K562 (cell line): Measurements from ENCODE around the gene IGF1R. TPM values are rescaled to one million over a fixed set of nuclear protein-coding genes. Genes with fewer than 3 reads are reported as not detected.

Experiments used
- ATAC-seq: fragments of 200-7000 bp; cut with Tn5 transposase; 3 replicates; pipeline ENCODE4 v1.9.1; 2020; ENCODE audit warnings: moderate library complexity
- BruUV-seq: library from RNA; stranded (reverse); fragments of 400-500 nt; replicated peaks from 2 replicates; lab custom pipeline; 2021; lab: Mats Ljungman, UMichigan
- CTCF ChIA-PET: fragments of 300-600 bp; formaldehyde crosslinking; extraction: SDS; loops from one replicate; lab custom pipeline; 2021; ENCODE audit warnings: low intra/inter-chr PET ratio; lab: Yijun Ruan, JAX
- POLR2A ChIA-PET: fragments of 300-600, 350-650 bp; sonication (Branson Sonifier 250); formaldehyde crosslinking; extraction: SDS; loops from one replicate; lab custom pipeline; 2021; ENCODE audit warnings: antibody characterized with exemption, inconsistent platforms; lab: Yijun Ruan, JAX
- DNase-seq, 4 experiments: peaks; one replicate each; pipeline versions ENCODE4 v3.0.0 to v3.0.0-alpha.2; 2011 to 2018; ENCODE audit warnings: low spot score in 3 of 4, mixed read lengths in 3 of 4; ENCODE audit errors: extremely low read depth in 1 of 4
- FAIRE-seq: peaks from 2 replicates; lab custom pipeline; 2011; peaks lifted over from hg19 to GRCh38; lab: Jason Lieb, UNC
- H2AFZ ChIP-seq: 2 replicates; pipeline ENCODE4 v1.6.0; 2011; ENCODE audit warnings: low read depth, low read length, control low read depth, inconsistent platforms
- H3K27ac ChIP-seq: fragments of 200-600 bp; 3 replicates; pipeline ENCODE4 v1.8.0; 2011; ENCODE audit warnings: low read depth, mild to moderate bottlenecking, control low read depth, inconsistent platforms, low read length, moderate library complexity, mixed read lengths; ENCODE audit errors: extremely low read depth
- H3K27me3 ChIP-seq, 2 experiments: fragments of 300-600 bp in 1 of 2; 2 replicates in 1 of 2; 3 replicates in 1 of 2; pipeline versions ENCODE4 v1.6.0 to v1.8.0; 2011; ENCODE audit warnings: inconsistent platforms in 2 of 2, low read length in 2 of 2, mild to moderate bottlenecking in 1 of 2, mixed read lengths in 1 of 2, moderate library complexity in 1 of 2; ENCODE audit not compliant: control insufficient read depth in 2 of 2, insufficient read depth in 2 of 2
- H3K36me3 ChIP-seq: fragments of 300-600 bp; 3 replicates; pipeline ENCODE4 v1.8.0; 2011; ENCODE audit warnings: mild to moderate bottlenecking, low read length, inconsistent platforms; ENCODE audit not compliant: control insufficient read depth, insufficient read depth
- H3K4me1 ChIP-seq, 2 experiments: fragments of 200-600 bp in 1 of 2; replicated peaks in 1 of 2; 2 replicates in 1 of 2; 3 replicates in 1 of 2; pipeline versions ENCODE4 v1.5.1 to v1.8.0; 2011; ENCODE audit warnings: inconsistent platforms in 2 of 2, low read length in 2 of 2, mild to moderate bottlenecking in 1 of 2, mixed read lengths in 1 of 2, moderate library complexity in 1 of 2; ENCODE audit not compliant: control insufficient read depth in 2 of 2, insufficient read depth in 2 of 2
- H3K4me2 ChIP-seq: 2 replicates; pipeline ENCODE4 v1.6.1; 2011; ENCODE audit warnings: low read length, control low read depth, inconsistent platforms, mixed read lengths; ENCODE audit not compliant: insufficient read depth
- H3K4me3 ChIP-seq: fragments of 200-600 bp; sonication (generic), shearing (Covaris generic); 2 replicates; pipeline ENCODE4 v1.5.1; 2016; ENCODE audit warnings: control low read depth, inconsistent platforms
- H3K79me2 ChIP-seq: fragments of 200-600 bp; 3 replicates; pipeline ENCODE4 v1.8.0; 2011; ENCODE audit warnings: low read length, inconsistent platforms; ENCODE audit not compliant: control insufficient read depth, insufficient read depth
- H3K9ac ChIP-seq, 2 experiments: 2 replicates each; pipeline versions ENCODE4 v1.6.0 to v1.6.1; 2011; ENCODE audit warnings: low read depth in 2 of 2, low read length in 2 of 2, control low read depth in 1 of 2, inconsistent platforms in 1 of 2, mild to moderate bottlenecking in 1 of 2, mixed read lengths in 1 of 2; ENCODE audit not compliant: insufficient read depth in 1 of 2
- H3K9me1 ChIP-seq: one replicate; pipeline ENCODE4 v1.6.0; 2011; ENCODE audit warnings: inconsistent platforms, mild to moderate bottlenecking, low read length, moderate library complexity; ENCODE audit not compliant: control insufficient read depth, insufficient read depth
- H3K9me3 ChIP-seq: replicated peaks from 2 replicates; pipeline ENCODE4 v1.5.1; 2011; ENCODE audit warnings: low read depth, low read length, inconsistent platforms; ENCODE audit not compliant: control insufficient read depth, insufficient read depth
- H4K20me1 ChIP-seq: replicated peaks from 2 replicates; pipeline ENCODE4 v1.6.1; 2011; ENCODE audit warnings: low read length, inconsistent platforms, mixed read lengths; ENCODE audit not compliant: control insufficient read depth, insufficient read depth
- EGR1 ChIP-seq: fragments of 450-650 bp; conservative IDR thresholded peaks from 2 replicates; pipeline ENCODE4 v1.6.1; 2017; ENCODE audit warnings: mild to moderate bottlenecking
- ERF ChIP-seq: fragments of 450-650 bp; formaldehyde crosslinking; IDR thresholded peaks from 2 replicates; pipeline ENCODE4 v1.4.0; 2020; ENCODE audit warnings: mild to moderate bottlenecking, mixed read lengths
- TCF3 ChIP-seq: sonication (generic); formaldehyde crosslinking; IDR thresholded peaks from 2 replicates; pipeline ENCODE4 v1.4.0; 2020; ENCODE audit warnings: mild to moderate bottlenecking, missing genetic modification reagents
- ZNF274 ChIP-seq: IDR thresholded peaks from 2 replicates; pipeline ENCODE4 v1.6.1; 2011; ENCODE audit warnings: low read depth, mild to moderate bottlenecking, low read length, moderate library complexity, borderline replicate concordance
- WGBS: fragments of 100-300 bp; shearing (Covaris generic); methylation state at CpG from one replicate; pipeline ENCODE4 v1.1.6; 2016; ENCODE audit warnings: low coverage, mixed read lengths; ENCODE audit not compliant: insufficient coverage; ENCODE audit errors: missing lambda C conversion rate; 5-methylcytosine and 5-hydroxymethylcytosine counted together
- in situ Hi-C: fragments of 300-500 bp; cut with MboI; formaldehyde crosslinking; loops from 4 replicates; pipeline ENCODE4 v1.15.0; 2018; ENCODE audit warnings: inconsistent platforms, mixed read lengths
- intact Hi-C: fragments of 100-400 bp; cut with micrococcal nuclease; formaldehyde crosslinking; loops from 2 replicates; pipeline ENCODE4 v1.14.2; 2022
- polyA plus RNA-seq, 8 experiments: library from polyadenylated mRNA; depleted of rRNA in 4 of 8; stranded (reverse) in 5 of 8; unstranded in 3 of 8; fragments of >200 nt; fragmentation: Nextera tagmentation in 2 of 8; fragmentation: Illumina TruSeq in 1 of 8; extraction: Ambion mirVana in 2 of 8; extraction: Trizol in 1 of 8; gene quantifications; 2 replicates each; pipeline versions ENCODE4 v1.2.1 to v1.2.3, GENCODE V29; 2011 to 2014; ENCODE audit warnings: inconsistent platforms in 1 of 8, missing spikeins in 1 of 8
- total RNA-seq, 7 experiments: library from RNA; depleted of rRNA in 6 of 7; stranded (reverse); fragments of >200 nt in 6 of 7; fragmentation: Illumina TruSeq in 2 of 7; extraction: Trizol in 2 of 7; gene quantifications; 2 replicates each; pipeline versions ENCODE4 v1.2.1 to v1.2.3, GENCODE V29; 2011 to 2021; ENCODE audit warnings: low replicate concordance in 1 of 7

Gene IGF1R
- total and polyA plus RNA-seq, 9 of the 15 experiments (the other 6 are each of a cell fraction or from before 2014, with no cell fraction given) = 0.35 to 8.0 (median 1.6) TPM

- no TSS peak for BruUV-seq
- DNase-seq (no peak), ATAC-seq (no peak), FAIRE-seq (no peak)
- ChIA-PET POLR2A (no interaction called here), CTCF (no interaction called here)
- Histone ChIP-seq H3K27ac (no peak overlapping the region), H3K9me3 (no peaks in the 10 kb centered on the region), H2AFZ (no peak overlapping the region), H3K36me3 (no peaks in the 10 kb centered on the region), H3K9me1 (no peaks in the 10 kb centered on the region), H3K79me2 (no peaks in the 10 kb centered on the region), H3K27me3 (no peaks in the 10 kb centered on the region)
- intact Hi-C loops (no loop called here), in situ Hi-C loops (no loop called here)
- 2% methylated on average over 4 of the region's 4 CpGs for WGBS
- no peak for TF ChIP-seq TCF3 (CRISPR knock-in tag)
- peak; percentile 92 for TF ChIP-seq ZNF274
- TF ChIP-seq, all 486 proteins: peak for 1
- Histone ChIP-seq H3K4me3 (no peak overlapping the region), H4K20me1 (no peaks in the 10 kb centered on the region), H3K9ac (no peak overlapping the region), H3K4me2 (no peak overlapping the region), H3K4me1 (no peaks in the 10 kb centered on the region)
Observed at GRCh38 chr15:98830034-98830634, 181.8 kb downstream of the IGF1R start.

DNA sequence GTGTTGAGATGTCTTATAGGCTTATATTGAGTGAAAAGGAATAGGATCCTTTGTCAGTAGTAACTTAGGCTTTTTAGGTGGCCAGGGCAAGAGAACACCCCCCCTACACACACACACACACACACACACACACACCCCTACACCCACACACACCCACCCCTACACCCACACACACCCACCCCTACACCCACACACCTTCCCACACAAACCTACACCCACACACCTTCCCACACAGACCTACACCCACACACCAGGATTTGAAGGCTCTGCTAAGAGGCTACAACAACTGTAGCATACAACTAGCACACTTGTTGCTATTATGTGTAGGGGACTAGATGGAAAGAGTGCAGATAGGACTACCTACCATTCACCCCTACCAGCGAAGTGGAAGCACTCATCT is 186.6 kb downstream of the IGF1R start:
- in situ Hi-C loops = no loop called here
- Histone ChIP-seq H3K9ac (no peak overlapping the region), H3K4me2 (no peak overlapping the region), H3K9me3 (no peaks in the 10 kb centered on the region), H4K20me1 (no peaks in the 10 kb centered on the region), H3K4me1 (no peaks in the 10 kb centered on the region), H3K4me3 (no peak overlapping the region), H3K9me1 (no peaks in the 10 kb centered on the region), H3K27me3 (no peaks in the 10 kb centered on the region), H3K27ac (no peak overlapping the region), H2AFZ (no peak overlapping the region), H3K79me2 (no peaks in the 10 kb centered on the region), H3K36me3 (no peaks in the 10 kb centered on the region)
- no TSS peak for BruUV-seq
- ChIA-PET CTCF (no interaction called here), POLR2A (no interaction called here)
- 9% methylated on average over 1 of the region's 1 CpG for WGBS
- FAIRE-seq = no peak
- intact Hi-C loops = no loop called here
- DNase-seq = no peak
- TF ChIP-seq ERF (CRISPR knock-in tag) = no peak
- peak; percentile 79 for TF ChIP-seq EGR1
- no peak for ATAC-seq
